GM21447 (cell line): Measurements from ENCODE around the gene IL17REL.
"Not testable (repeated sequence)": the region's sequence is repeated elsewhere in the genome, so short reads cannot be mapped to it uniquely, and the experiment has no call there.

Source experiments
- ATAC-seq: cut with Tn5 transposase; IDR thresholded peaks from one replicate; pipeline ENCODE4 v1.9.1; 2021; ENCODE audit not compliant: unreplicated experiment

Gene IL17REL

GRCh38 chr22:49949914-49950292 is 62.7 kb downstream of the IL17REL start:
- ATAC-seq = no peak

- ATAC-seq = no peak
Measured at GRCh38 chr22:49948958-49949913, 63.3 kb downstream of the IL17REL start.

GRCh38 chr22:49948116-49948957 is 64.2 kb downstream of the IL17REL start:
- ATAC-seq = no peak

- no peak for ATAC-seq
Measured at GRCh38 chr22:49947296-49947622, 65.3 kb downstream of the IL17REL start.

- no peak for ATAC-seq
Measured at GRCh38 chr22:49946612-49947295, 65.8 kb downstream of the IL17REL start.

- not testable (repeated sequence) for ATAC-seq
Measured at GRCh38 chr22:49945042-49945794, 67.3 kb downstream of the IL17REL start.
